Stomach (tissue), 9 donors: ENCODE measurements around the gene TECR. TPM values are rescaled to one million over a fixed set of nuclear protein-coding genes. Genes with fewer than 3 reads are reported as not detected.

Experiments used
- DNase-seq, 2 donors: peaks; one replicate each; pipeline versions ENCODE4 v3.0.0 to v3.0.0-alpha.2; 2013 to 2019
- H3K27ac ChIP-seq, 5 donors: fragments of 200-600 bp in 4 of 5; sonication (generic) in 4 of 5; one replicate each; pipeline ENCODE4 v1.5.1; 2013 to 2019; ENCODE audit warnings: mild to moderate bottlenecking in 1 of 5, moderate library complexity in 1 of 5
- H3K27me3 ChIP-seq, 3 donors: fragments of 200-600 bp; sonication (generic); one replicate each; pipeline ENCODE4 v1.5.1; 2017 to 2019; ENCODE audit warnings: mixed run types in 1 of 3
- H3K36me3 ChIP-seq, 4 donors: fragments of 200-600 bp; sonication (generic); 1 replicate in 3 of 4; 2 replicates in 1 of 4; pipeline ENCODE4 v1.5.1; 2016 to 2019
- H3K4me1 ChIP-seq, 4 donors: fragments of 200-600 bp; sonication (generic); one replicate each; pipeline ENCODE4 v1.5.1; 2016 to 2019
- H3K4me3 ChIP-seq, 4 donors: fragments of 200-600 bp; sonication (generic) in 3 of 4; one replicate each; pipeline ENCODE4 v1.5.1; 2016 to 2019; ENCODE audit warnings: mild to moderate bottlenecking in 1 of 4
- H3K9me3 ChIP-seq, 4 donors: fragments of 200-600 bp; sonication (generic); one replicate each; pipeline ENCODE4 v1.5.1; 2016 to 2019
- EP300 ChIP-seq: sonication (generic); formaldehyde crosslinking; IDR thresholded peaks from one replicate; pipeline ENCODE4 v1.6.1; 2017; ENCODE audit warnings: antibody characterized with exemption
- POLR2A ChIP-seq, 4 donors: fragments of 450-650 bp; IDR thresholded peaks; one replicate each; pipeline ENCODE4 v1.6.1; 2016; ENCODE audit warnings: antibody characterized with exemption in 4 of 4, control low read depth in 2 of 4, mild to moderate bottlenecking in 1 of 4, moderate library complexity in 1 of 4
- POLR2AphosphoS5 ChIP-seq, 3 donors: sonication (generic); formaldehyde crosslinking; IDR thresholded peaks; one replicate each; pipeline ENCODE4 v1.6.1; 2016; ENCODE audit warnings: antibody characterized with exemption in 3 of 3
- WGBS, 5 donors: extraction: QIAGEN DNeasy Blood & Tissue Kit in 3 of 5; methylation state at CpG; one replicate each; pipeline versions ENCODE4 v1.1.5 to v1.1.7; 2013 to 2018; 5-methylcytosine and 5-hydroxymethylcytosine counted together
- intact Hi-C: fragments of 100-400 bp; cut with DNase I; formaldehyde crosslinking; loops from one replicate; pipeline ENCODE4 v1.15.1; 2023; ENCODE audit warnings: low total_unique reads
- polyA plus RNA-seq, 3 donors: library from polyadenylated mRNA; stranded (reverse); fragments of 200-250 nt; gene quantifications; one replicate each; pipeline ENCODE4 v1.2.3, GENCODE V29; 2013
- total RNA-seq, 5 donors: library from RNA; depleted of rRNA; stranded (reverse); fragments of >200 nt; gene quantifications; one replicate each; pipeline versions ENCODE4 v1.1.0 to v1.2.3, GENCODE V29; 2014 to 2016
- TF ChIP-seq, protein P1 (sequence below), 7 experiments: fragments of 450-650 bp in 4 of 7; fragments of 200-600 bp in 3 of 7; sonication (generic) in 3 of 7; IDR thresholded peaks; one replicate each; pipeline ENCODE4 v1.5.1; 2016 to 2019; ENCODE audit warnings: antibody characterized with exemption in 7 of 7, control low read depth in 2 of 7, mild to moderate bottlenecking in 1 of 7
- donor health status: healthy with polysubstance abuse.
- donor health status: Bipolar disorder and iron deficiency.
- donor health status: healthy.

TECR gene
- total and polyA plus RNA-seq, 8 donors, result 10.5 to 266 (median 72.9) TPM

DNA sequence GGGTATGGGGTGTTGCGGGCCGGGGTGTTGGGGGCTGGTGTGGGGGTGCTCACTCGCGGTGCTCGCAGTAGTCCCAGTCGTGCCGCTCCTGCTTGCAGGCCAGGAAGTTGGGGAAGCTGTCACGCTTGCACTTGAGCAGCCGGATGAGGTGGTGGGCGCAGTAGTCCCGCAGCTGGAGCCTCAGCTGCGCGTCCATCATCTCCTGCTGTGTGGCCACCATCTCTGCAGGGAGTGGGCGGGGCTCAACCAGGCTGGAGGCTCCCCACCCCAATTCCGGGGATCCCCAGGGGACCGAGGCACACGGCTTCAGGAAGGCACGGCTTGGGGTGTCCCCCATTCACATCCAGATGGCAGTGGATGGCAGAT is 37.3 kb downstream of the TECR start:
- H3K36me3 ChIP-seq, result peaks cover 20 to 68% (median 49%) of the 10 kb centered on the region in 4 donors
- H3K4me3 ChIP-seq, result no peak overlapping the region
- H3K27ac ChIP-seq, result no peak overlapping the region
- H3K9me3 ChIP-seq, result no peaks in the 10 kb centered on the region
- no peaks in the 10 kb centered on the region for H3K27me3 ChIP-seq
- 73 to 81% (median 81%) methylated on average over 2 to 18 of the region's 18 CpGs for WGBS, 5 donors
- TF ChIP-seq POLR2A (IDR thresholded peaks at IDR 0.05) (no peak), EP300 (no peak), POLR2AphosphoS5 (IDR thresholded peaks at IDR 0.05) (no peak)
- TF ChIP-seq, protein P1, sequence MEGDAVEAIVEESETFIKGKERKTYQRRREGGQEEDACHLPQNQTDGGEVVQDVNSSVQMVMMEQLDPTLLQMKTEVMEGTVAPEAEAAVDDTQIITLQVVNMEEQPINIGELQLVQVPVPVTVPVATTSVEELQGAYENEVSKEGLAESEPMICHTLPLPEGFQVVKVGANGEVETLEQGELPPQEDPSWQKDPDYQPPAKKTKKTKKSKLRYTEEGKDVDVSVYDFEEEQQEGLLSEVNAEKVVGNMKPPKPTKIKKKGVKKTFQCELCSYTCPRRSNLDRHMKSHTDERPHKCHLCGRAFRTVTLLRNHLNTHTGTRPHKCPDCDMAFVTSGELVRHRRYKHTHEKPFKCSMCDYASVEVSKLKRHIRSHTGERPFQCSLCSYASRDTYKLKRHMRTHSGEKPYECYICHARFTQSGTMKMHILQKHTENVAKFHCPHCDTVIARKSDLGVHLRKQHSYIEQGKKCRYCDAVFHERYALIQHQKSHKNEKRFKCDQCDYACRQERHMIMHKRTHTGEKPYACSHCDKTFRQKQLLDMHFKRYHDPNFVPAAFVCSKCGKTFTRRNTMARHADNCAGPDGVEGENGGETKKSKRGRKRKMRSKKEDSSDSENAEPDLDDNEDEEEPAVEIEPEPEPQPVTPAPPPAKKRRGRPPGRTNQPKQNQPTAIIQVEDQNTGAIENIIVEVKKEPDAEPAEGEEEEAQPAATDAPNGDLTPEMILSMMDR (IDR thresholded peaks at IDR 0.05), result no peak
- intact Hi-C loops, result loop anchor here (10.0 kb wide), 1 partner anchor 128 kb away; the partner anchor contains the start of gene ZNF333
- DNase-seq, result no peak
- H3K4me1 ChIP-seq, result peaks cover 17 to 53% (median 46%) of the 10 kb centered on the region in 4 donors

DNA sequence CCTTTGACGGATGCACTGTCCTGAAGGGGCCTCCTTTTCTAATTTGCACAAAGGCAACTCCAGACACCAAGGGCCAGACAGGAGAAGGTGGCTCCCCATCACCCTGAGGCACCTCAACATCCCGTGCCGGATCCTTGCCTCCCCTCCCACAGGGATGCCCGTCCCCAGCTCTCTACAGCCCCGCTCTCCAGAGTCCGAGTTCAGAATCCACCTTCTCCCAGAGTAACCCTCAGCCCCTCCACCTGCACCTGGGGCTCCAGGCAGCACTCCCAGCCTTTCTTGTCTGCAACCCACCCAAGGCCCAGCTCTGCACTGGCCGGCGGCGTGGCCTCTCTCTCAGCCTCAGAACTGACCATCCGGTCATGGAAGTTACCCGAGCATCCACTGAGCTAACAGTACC is 37.7 kb downstream of the TECR start:
- Histone ChIP-seq H3K27me3 (no peaks in the 10 kb centered on the region), H3K36me3 (peaks cover 20 to 68% (median 49%) of the 10 kb centered on the region in 4 donors), H3K9me3 (no peaks in the 10 kb centered on the region), H3K27ac (no peak overlapping the region), H3K4me3 (no peak overlapping the region), H3K4me1 (peaks cover 14 to 50% (median 43%) of the 10 kb centered on the region in 4 donors)
- TF ChIP-seq, protein P1 (IDR thresholded peaks at IDR 0.05), result no peak
- TF ChIP-seq EP300 (no peak), POLR2AphosphoS5 (IDR thresholded peaks at IDR 0.05) (no peak), POLR2A (IDR thresholded peaks at IDR 0.05) (no peak)
- no peak for DNase-seq
- intact Hi-C loops, result loop anchor here (10.0 kb wide), 1 partner anchor 128 kb away; the partner anchor contains the start of gene ZNF333
- 76 to 82% (median 80%) methylated on average over 10 to 11 of the region's 11 CpGs for WGBS, 5 donors

DNA sequence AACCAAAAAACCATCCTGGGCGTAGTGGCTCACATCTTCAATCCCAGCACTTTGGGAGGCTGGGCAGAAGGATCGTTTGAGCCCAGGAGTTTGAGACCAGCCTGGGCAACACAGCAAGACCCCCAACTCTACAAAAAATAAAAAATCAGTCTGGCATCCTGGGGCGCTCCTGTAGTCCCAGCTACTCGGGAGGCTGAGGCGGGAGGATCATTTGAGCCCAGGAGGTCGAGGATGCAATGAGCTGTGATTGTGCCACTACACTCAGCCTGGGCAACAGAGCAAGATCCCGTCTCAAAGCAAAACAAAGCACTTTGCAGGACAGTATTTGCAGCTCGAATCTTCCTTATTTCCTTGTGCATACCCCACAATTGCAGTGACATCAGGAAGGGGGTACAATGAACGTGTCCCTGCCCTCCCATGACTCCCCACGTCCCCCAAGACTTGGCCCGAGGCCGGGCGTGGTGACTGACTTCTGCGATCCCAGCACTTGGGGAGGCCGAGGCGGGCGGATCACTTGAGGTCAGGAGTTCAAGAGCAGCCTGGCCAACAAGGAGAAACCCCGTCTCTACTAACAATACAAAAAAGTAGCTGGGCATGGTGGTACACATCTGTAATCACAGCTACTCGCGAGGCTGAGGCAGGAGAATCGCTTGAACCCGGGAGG is 41.6 kb downstream of the TECR start:
- Histone ChIP-seq H3K36me3 (peaks cover 9 to 32% (median 24%) of the 10 kb centered on the region in 4 donors), H3K27me3 (no peaks in the 10 kb centered on the region), H3K9me3 (no peaks in the 10 kb centered on the region), H3K27ac (peak overlapping the region in 4 of 5 donors; percentile 79 to 91 (median 87)), H3K4me3 (peak overlapping the region; percentile 83 to 98 (median 93)), H3K4me1 (peaks cover 15 to 58% (median 41%) of the 10 kb centered on the region in 4 donors)
- DNase-seq, result no peak
- 33 to 41% (median 35%) methylated on average over 10 to 22 of the region's 22 CpGs for WGBS, 5 donors
- no peak for TF ChIP-seq EP300
- no peak for TF ChIP-seq POLR2AphosphoS5 (IDR thresholded peaks at IDR 0.05)
- TF ChIP-seq, protein P1 (IDR thresholded peaks at IDR 0.05), result no peak
- no peak for TF ChIP-seq POLR2A (IDR thresholded peaks at IDR 0.05)
- intact Hi-C loops, result no loop called here

DNA sequence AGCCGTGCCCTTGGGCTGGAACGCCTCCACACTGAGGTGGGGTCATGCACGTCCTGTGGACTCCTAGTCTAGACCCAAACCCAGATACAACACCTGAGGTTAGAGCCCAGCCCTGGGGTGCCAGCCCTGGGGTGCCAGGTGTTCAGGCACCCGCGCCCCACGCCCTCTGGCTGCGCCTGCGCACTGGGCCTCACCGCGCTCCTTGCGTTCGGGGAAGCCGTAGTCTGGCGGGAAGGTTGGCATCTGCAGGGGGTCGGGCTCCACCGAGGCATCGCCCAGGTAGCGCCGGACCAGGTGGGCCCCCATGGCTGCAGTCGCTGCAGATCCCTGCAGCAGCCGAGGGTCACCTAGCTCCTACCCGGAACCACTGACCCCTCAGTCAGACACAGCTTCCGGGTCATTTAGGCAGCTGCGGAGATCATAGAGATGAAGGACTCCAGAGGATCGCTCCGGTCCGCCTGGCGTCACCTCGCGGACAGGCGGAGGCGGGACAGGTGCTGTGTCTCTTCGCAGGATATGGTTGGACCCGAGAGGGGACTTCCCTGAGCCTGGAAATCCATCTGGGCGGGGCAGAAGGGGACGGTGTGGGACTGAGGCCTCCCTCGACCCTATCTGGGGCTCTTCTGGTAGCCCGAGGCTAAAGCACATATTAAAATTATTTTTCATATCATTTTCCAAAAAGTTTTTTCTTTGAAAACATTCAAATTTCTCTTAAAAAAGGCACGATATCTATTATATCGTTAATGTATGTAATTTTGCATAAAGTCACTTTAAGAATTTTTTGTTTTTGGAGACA is 42.5 kb downstream of the TECR start, which contains the start of gene NDUFB7:
TSS of gene NDUFB7 (minus strand) at position 372 of the 796 bp plus-strand sequence. CDS start at position 306, 66 bp downstream.
- peaks cover 4 to 23% (median 15%) of the 10 kb centered on the region in 4 donors for H3K36me3 ChIP-seq
- H3K27ac ChIP-seq, result peak within 1 kb of the TSS; percentile 79 to 91 (median 84)
- peaks cover 15 to 58% (median 41%) of the 10 kb centered on the region in 4 donors for H3K4me1 ChIP-seq
- H3K4me3 ChIP-seq, result peak within 1 kb of the TSS; percentile 83 to 98 (median 93)
- TF ChIP-seq, protein P1 (IDR thresholded peaks at IDR 0.05), result peak in 5 of 7 experiments; percentile 40 to 85 (median 64)
- TF ChIP-seq POLR2A (IDR thresholded peaks at IDR 0.05) (no peak), POLR2AphosphoS5 (IDR thresholded peaks at IDR 0.05) (peak; percentile 66 to 96 (median 88))
- H3K27me3 ChIP-seq, result no peaks in the 10 kb centered on the region
- intact Hi-C loops, result no loop called here
- DNase-seq, result peak; percentile 92 to 97
- WGBS, 5 donors, result 2 to 7% (median 3%) methylated on average over 15 to 40 of the region's 40 CpGs
- H3K9me3 ChIP-seq, result no peaks in the 10 kb centered on the region
